Nephron progenitor cell (in vitro differentiated cells): Measurements from ENCODE around the gene RASD1.

ENCODE experiments used
- DNase-seq: peaks from one replicate; pipeline ENCODE4 v3.0.0; 2021
- H3K27ac Mint-ChIP-seq: 2 replicates; pipeline ENCODE4 v1.8.0; 2021; ENCODE audit warnings: mild to moderate bottlenecking, moderate library complexity, mixed read lengths
- H3K27me3 Mint-ChIP-seq: 2 replicates; pipeline ENCODE4 v1.8.0; 2021; ENCODE audit warnings: mild to moderate bottlenecking, low read depth, mixed read lengths; ENCODE audit not compliant: poor library complexity
- H3K36me3 Mint-ChIP-seq: 2 replicates; pipeline ENCODE4 v1.8.0; 2021; ENCODE audit warnings: low read depth, mixed read lengths
- H3K4me1 Mint-ChIP-seq: 2 replicates; pipeline ENCODE4 v1.8.0; 2021; ENCODE audit warnings: mixed read lengths
- H3K4me3 Mint-ChIP-seq: 2 replicates; pipeline ENCODE4 v1.8.0; 2021; ENCODE audit warnings: mild to moderate bottlenecking, moderate library complexity, mixed read lengths
- H3K9me3 Mint-ChIP-seq: 2 replicates; pipeline ENCODE4 v1.8.0; 2021; ENCODE audit warnings: mild to moderate bottlenecking, moderate library complexity, mixed read lengths
- TF ChIP-seq, protein P1 (sequence below): fragments of 200-600 bp; sonication (generic); IDR thresholded peaks from 2 replicates; pipeline ENCODE4 v1.5.0; 2021; ENCODE audit warnings: antibody characterized with exemption

The RASD1 gene

DNA sequence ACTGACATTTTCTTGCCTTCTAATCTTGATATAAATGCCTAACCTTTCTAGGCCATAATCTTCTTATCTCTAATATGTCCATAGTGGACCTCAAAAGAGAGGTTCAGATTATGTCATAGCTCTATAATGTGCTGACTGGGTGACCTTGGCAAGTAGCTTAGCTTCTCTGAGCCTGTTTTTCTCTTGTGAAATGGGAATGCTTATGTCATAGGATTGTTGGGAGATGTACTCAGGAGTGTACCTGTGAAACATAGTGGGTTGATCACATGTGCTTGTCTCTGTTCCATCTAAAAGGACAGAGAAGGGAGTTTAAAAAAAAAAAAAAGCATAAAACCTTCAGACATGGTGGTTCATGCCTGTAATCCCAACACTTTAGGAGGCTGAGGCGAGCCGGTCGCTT, 17.0 kb downstream of the RASD1 start:
- TF ChIP-seq, protein P1, sequence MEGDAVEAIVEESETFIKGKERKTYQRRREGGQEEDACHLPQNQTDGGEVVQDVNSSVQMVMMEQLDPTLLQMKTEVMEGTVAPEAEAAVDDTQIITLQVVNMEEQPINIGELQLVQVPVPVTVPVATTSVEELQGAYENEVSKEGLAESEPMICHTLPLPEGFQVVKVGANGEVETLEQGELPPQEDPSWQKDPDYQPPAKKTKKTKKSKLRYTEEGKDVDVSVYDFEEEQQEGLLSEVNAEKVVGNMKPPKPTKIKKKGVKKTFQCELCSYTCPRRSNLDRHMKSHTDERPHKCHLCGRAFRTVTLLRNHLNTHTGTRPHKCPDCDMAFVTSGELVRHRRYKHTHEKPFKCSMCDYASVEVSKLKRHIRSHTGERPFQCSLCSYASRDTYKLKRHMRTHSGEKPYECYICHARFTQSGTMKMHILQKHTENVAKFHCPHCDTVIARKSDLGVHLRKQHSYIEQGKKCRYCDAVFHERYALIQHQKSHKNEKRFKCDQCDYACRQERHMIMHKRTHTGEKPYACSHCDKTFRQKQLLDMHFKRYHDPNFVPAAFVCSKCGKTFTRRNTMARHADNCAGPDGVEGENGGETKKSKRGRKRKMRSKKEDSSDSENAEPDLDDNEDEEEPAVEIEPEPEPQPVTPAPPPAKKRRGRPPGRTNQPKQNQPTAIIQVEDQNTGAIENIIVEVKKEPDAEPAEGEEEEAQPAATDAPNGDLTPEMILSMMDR: no peak

DNA sequence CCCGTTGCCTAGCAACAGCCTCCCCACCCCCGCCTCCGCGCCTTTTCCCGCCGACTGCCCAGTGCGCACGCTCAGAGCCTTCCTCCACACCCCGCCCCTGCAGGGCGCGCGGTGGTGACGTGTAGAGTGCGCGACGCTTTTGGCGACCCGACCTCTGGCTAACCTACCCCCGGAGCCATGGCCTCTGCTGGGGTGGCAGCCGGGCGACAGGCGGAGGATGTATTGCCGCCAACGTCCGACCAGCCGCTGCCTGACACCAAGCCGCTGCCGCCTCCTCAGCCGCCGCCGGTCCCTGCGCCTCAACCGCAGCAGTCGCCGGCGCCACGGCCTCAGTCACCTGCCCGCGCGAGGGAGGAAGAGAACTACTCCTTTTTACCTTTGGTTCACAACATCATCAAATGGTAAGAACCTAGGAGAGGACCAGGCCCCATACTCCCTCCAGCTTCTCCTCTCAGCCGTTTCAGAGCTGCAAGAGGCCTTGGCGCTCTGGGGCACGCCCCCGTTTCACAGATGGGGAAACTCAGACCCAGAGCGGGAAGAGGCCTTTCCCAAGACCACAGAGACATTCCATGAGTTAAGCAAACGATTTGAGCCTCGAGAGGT, 19.2 kb downstream of the RASD1 start, which contains the start of gene MED9:
Gene MED9 (plus strand): TSS at position 136 of the 603 bp plus-strand sequence. CDS start 42 bp downstream, at position 178.
- Mint-ChIP-seq H3K4me1 (peaks cover 31% of the 10 kb centered on the region), H3K27me3 (peaks cover 31% of the 10 kb centered on the region), H3K27ac (peak within 1 kb of the TSS; percentile 97), H3K36me3 (no peaks in the 10 kb centered on the region), H3K4me3 (peak within 1 kb of the TSS; percentile 96), H3K9me3 (no peaks in the 10 kb centered on the region)
- peak; percentile 96 for DNase-seq
- TF ChIP-seq, protein P1: no peak

More for the DNA sequence above, 17.0 kb downstream of the RASD1 start:
- Mint-ChIP-seq H3K4me3 (no peak overlapping the region), H3K9me3 (no peaks in the 10 kb centered on the region), H3K27ac (no peak overlapping the region), H3K27me3 (peaks cover 15% of the 10 kb centered on the region), H3K4me1 (peaks cover 31% of the 10 kb centered on the region), H3K36me3 (peaks cover 11% of the 10 kb centered on the region)
- no peak for DNase-seq

DNA sequence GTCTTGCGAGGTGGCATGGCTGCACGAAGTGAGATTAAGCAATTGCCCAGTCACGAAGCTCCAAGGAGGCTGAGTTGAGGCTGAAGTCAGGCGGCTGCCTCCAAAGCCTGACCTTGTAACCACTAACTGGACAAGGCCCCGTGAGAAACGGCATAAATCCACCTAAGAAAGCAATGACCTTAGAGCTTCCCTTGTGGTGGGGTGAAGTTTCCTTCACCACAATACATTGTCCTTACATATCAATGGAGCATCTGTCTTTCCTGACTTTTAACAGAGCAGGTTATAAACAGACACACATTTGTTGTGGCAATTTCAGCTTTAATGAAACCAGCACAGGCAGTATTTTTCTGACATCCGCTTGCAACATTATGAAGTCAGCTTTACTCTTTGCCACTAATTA, 21.9 kb downstream of the RASD1 start:
- Mint-ChIP-seq H3K4me1 (peaks cover 27% of the 10 kb centered on the region), H3K9me3 (no peaks in the 10 kb centered on the region), H3K4me3 (no peak overlapping the region), H3K27ac (no peak overlapping the region), H3K27me3 (peaks cover 53% of the 10 kb centered on the region), H3K36me3 (no peaks in the 10 kb centered on the region)
- TF ChIP-seq, protein P1: no peak
- no peak for DNase-seq

DNA sequence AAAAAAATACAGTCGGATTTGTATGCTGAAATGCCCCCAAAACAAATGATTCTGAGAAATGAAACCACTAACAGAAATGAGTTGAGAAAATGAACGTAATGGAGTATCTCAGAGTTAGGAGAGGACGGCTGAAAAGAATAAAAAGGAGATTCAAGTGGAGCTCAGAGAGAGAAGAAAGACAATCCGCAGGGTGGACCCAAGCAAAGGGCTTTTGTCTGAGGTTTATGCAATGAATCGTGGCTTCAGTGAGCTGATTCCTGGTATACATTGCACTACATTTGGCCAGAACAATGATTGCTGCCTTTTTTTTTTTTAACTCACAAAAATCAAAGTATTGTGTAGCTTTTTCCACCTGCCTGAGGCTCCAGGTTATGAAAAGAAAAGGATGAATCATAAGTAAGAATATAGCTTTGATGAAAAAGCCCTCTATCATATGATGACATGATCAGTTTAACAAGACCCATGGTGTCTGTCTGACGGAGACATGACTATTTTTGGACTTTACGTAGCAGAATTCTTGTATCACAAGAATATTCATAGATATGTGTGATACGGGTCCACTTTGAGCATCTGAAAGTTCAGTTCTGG, 23.8 kb downstream of the RASD1 start:
- Mint-ChIP-seq H3K27ac (peak overlapping the region; percentile 2), H3K4me3 (no peak overlapping the region), H3K36me3 (no peaks in the 10 kb centered on the region), H3K4me1 (peaks cover 18% of the 10 kb centered on the region), H3K27me3 (peaks cover 62% of the 10 kb centered on the region), H3K9me3 (no peaks in the 10 kb centered on the region)
- TF ChIP-seq, protein P1: no peak
- no peak for DNase-seq

DNA sequence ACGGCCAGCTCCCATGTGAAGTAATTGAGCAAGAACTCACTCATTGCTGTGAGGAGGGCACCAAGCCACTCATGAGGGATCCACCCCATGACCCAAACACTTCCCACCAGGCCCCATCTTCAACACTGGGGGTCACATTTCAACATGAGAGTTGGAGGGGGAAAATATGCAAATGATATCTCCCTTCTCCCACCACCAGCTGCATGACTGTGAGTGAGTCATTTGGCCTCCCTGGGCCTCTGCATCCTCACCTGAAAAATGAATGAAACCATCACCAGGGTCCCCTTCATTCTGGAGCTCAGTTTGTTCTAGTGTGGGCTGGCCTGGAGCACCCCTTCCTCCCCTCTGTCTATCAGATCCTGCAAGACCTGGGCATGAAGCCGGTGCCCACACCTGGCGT, 26.2 kb downstream of the RASD1 start:
- Mint-ChIP-seq H3K36me3 (no peaks in the 10 kb centered on the region), H3K27ac (no peak overlapping the region), H3K4me3 (no peak overlapping the region), H3K27me3 (peaks cover 64% of the 10 kb centered on the region), H3K4me1 (peaks cover 26% of the 10 kb centered on the region), H3K9me3 (no peaks in the 10 kb centered on the region)
- TF ChIP-seq, protein P1: no peak
- DNase-seq: no peak

DNA sequence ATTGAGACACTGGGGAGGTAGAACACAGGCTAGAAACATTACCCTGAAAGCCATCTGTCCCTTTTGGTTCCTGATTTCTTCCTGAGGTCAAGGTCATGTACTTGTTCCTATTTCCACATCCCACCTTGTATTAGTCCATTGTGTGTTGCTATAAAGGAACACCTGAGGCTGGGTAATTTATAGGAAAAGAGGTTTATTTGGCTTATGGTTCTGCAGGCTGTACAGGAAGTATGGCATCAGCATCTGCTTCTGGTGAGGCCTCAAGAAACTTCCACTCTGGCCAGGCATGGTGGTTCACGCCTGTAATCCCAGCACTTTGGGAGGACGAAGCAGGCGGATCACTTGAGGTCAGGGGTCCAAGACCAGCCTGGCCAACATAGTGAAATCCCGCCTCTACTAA, 26.8 kb downstream of the RASD1 start:
- TF ChIP-seq, protein P1: no peak
- Mint-ChIP-seq H3K27ac (no peak overlapping the region), H3K36me3 (no peaks in the 10 kb centered on the region), H3K9me3 (no peaks in the 10 kb centered on the region), H3K27me3 (peaks cover 62% of the 10 kb centered on the region), H3K4me1 (peaks cover 31% of the 10 kb centered on the region), H3K4me3 (no peak overlapping the region)
- no peak for DNase-seq
